GM18873 (cell line): Measurements from ENCODE around the gene CSNK1D.

Experiments used
- ATAC-seq: cut with Tn5 transposase; IDR thresholded peaks from one replicate; pipeline ENCODE4 v1.9.1; 2021; ENCODE audit warnings: mild to moderate bottlenecking, moderate library complexity, moderate number of reproducible peaks; ENCODE audit not compliant: unreplicated experiment, low FRiP score

CSNK1D gene

GRCh38 chr17:82296511-82297279 lies 23.2 kb upstream of the CSNK1D start:
- ATAC-seq = no peak

GRCh38 chr17:82295472-82295814 lies 21.9 kb upstream of the CSNK1D start:
- ATAC-seq = no peak

GRCh38 chr17:82294064-82294773 lies 20.7 kb upstream of the CSNK1D start:
- ATAC-seq = no peak

DNA sequence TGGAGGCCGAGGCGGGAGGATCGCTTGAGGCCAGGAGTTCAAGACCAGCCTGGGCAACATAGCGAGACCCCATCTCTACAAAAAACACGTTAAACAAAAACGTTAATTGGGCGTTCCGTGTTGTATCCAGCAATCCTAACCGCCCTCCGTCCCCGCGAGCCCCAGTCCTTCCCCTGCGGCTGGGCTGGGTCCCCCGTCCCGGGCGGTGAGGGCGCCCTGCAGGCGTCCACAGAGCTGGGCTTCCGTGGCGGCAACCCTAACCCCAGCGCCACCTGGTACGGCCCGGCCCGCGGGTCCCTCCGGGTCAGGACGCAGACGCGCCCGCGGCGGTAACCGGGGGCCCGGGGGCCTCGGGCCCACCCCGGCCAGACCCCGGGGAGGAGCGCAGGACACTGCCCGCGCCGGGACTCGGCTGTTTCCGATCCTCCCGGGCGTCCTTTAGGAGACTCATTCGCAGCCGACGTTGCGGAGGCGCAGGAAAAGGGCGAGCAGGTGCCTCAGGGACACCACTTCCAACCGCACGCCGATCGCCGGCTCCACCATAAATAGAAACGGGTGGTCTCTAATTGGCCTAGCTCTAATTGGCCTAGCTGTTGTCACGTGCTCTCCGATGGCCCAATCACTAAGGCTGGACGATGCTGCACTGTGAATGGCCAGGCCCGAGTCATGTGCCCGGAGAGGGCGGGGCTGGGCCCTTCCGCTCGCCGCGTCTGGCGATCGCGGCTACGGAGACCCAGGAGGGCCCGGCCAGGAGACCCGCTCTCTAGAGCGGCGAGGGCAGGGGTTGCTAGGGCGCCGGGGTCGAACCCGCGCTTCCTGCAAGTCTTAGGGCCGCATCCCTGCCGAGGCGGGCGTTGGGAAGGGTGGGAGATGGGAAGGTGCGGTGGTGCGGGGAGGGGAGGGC lies 19.0 kb upstream of the CSNK1D start:
- ATAC-seq = peak; percentile 94

DNA sequence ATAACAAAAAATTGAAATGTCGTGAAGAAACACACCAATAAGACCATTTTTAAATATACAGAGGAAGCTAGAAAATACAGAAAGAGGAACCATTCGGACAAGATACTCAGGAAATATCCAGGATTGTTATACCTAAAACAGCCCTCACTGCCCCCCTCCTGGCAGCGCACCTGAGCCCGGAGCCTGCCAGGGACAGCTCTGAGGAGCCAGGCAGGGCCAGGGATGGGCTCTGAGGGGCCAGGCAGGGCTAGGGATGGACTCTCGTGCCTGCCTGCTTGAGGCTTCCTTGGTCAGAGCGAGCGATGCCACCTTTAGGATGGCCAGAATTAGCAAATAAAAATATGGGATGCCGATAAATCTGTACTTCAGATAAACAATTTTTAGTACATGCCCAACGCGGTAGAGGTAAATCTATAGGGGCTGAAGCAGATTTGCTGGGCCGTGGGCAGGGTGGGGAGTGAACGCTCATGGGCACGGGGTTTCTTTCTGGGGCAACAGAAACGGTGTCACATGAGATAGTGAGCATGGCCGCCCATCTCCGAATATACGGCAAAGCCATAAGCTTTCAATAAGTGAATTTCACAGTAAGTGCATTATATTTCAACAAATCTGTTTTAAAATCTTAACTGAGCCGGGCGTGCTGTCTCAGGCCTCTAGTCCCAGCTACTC lies 18.2 kb upstream of the CSNK1D start:
- ATAC-seq = no peak

GRCh38 chr17:82287868-82288801 lies 14.6 kb upstream of the CSNK1D start:
- no peak for ATAC-seq

- no peak for ATAC-seq
These were observed 13.7 kb upstream of the CSNK1D start for GRCh38 chr17:82287013-82287867.

- ATAC-seq = no peak
These were observed 11.6 kb upstream of the CSNK1D start for GRCh38 chr17:82285141-82285540.

DNA sequence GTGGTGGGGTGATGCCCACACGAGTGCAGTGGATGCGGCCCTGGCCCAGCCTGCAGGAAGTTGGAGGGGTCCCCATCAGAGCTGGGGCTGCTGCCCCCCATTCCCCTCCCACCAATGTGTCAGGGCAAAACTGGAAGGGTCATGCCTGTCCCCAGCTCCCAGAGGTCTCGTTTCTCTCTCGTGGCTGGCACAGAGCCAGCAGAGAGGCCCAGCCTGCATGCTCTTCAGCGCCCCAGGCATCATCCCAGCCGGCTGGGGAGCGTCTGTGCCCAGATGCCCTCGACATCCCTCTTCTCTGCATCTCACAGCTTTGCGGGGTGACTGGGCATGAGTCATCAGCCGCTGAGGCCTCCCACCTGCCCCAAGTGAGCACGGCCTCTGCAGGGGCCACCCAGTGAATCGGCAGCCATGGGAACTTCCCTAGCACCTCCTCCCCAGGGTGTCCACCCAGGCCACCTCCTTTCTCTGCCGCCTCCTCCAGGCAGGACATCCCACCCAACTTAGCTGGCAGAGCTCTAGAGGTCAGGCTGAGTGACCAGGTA lies 9.8 kb upstream of the CSNK1D start:
- no peak for ATAC-seq

- no peak for ATAC-seq
These were observed 9.0 kb upstream of the CSNK1D start for GRCh38 chr17:82282239-82283207.

DNA sequence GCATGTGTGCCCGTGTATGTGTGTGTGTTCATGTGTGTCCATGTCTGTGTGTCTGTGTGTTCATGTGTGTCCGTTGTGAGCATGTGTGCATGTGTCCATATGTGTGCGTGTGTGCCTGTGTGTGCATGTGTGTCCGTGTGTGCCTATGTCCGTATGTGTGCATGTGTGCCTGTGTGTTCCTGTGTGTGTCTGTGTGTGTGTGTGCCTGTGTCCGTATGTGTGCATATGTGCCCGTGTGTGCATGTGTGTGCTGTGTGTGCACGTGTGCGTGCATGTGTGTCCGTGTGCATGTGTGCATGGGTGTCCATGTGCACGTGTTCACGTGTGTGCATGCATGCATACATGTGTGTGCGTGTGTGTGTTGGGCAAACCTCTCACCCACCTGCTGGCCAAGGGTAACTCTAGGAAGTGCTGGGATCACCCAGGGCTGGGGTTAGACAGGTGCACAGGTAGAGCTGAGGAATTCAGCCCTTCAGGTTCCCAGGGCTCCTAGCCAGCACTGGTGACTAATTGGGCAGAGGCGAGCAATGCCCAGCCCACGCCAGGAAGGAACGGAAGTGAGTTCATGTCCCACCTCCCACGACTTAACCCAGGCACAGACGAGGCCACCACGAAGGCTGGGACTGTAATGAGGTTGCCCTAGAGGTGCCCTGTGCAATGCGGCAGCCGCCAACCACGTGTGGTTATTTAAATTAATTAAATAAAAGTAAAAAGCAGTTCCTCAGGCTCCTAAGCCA lies 8.2 kb upstream of the CSNK1D start:
- no peak for ATAC-seq

DNA sequence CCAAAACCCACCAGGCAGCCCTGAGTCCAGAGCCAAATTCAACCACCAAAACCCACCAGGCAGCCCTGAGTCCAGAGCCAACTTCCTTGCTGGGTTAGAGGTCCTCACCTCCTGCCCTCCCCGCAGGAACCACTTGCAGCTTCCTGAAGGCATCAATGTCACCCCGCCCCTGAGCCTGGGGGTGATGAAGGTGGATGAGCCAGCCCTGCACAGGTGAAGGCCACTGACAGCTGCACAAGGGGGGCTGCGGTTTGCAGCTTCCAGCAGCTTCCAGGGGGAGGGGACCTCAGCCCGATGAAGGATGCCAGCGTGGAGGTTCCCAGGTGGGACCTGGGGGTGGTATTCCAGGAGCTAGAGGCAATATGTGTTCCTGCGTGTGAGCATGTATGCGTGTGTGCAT lies 7.6 kb upstream of the CSNK1D start:
- no peak for ATAC-seq

- ATAC-seq = no peak
These were observed 7.0 kb upstream of the CSNK1D start for GRCh38 chr17:82280537-82280936.

DNA sequence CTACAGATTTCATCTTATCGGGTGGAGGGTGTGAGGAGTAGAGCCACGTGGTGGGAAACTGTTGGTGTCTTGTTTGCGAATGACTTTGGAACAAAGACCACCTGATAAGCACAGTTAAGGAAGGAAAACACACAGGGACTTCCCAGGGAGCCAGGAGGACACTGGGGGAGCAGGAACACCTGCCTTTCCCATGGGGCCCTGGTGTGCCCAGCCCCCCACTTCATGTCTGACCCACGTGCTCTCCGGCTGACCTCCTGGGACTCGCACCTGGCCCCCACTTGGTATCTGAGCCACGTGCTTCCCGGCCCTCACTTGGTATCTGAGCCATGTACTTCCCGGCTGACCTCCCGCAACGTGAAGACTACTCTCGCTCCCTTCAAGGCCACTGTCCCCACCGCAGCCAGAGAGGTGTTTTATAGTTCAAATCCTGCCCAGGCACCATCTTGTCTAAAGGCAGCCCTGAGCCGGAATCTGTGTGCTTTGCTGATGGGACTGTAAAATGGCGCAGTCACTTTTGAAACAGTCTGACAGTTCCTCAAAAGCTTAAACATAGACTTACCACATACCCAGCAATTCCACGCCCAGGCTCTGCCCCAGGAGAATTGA lies 5.4 kb upstream of the CSNK1D start:
- ATAC-seq = no peak

GRCh38 chr17:82278308-82278707 lies 4.8 kb upstream of the CSNK1D start:
- no peak for ATAC-seq

- no peak for ATAC-seq
These were observed 4.4 kb upstream of the CSNK1D start for GRCh38 chr17:82277851-82278250.
